Immature natural killer cell (primary cell): Measurements from ENCODE around the gene MSX2. TPM values are rescaled to one million over a fixed set of nuclear protein-coding genes. Genes with fewer than 3 reads are reported as not detected.
"Not testable (repeated sequence)": the region's sequence is repeated elsewhere in the genome, so short reads cannot be mapped to it uniquely, and the experiment has no call there.

ENCODE experiments used
- DNase-seq, 3 donors: peaks; one replicate each; pipeline ENCODE4 v3.0.0; 2022; ENCODE audit warnings: mixed read lengths in 1 of 3
- H3K27ac Mint-ChIP-seq, 6 donors: one replicate each; pipeline ENCODE4 v1.8.0; 2020; ENCODE audit warnings: mixed read lengths in 6 of 6, mild to moderate bottlenecking in 5 of 6, inconsistent platforms in 4 of 6, moderate library complexity in 3 of 6
- H3K27me3 Mint-ChIP-seq, 3 donors: one replicate each; pipeline ENCODE4 v1.8.0; 2020 to 2021; ENCODE audit warnings: low read depth in 3 of 3, mild to moderate bottlenecking in 3 of 3, mixed read lengths in 3 of 3, moderate library complexity in 3 of 3, inconsistent platforms in 1 of 3
- H3K36me3 Mint-ChIP-seq, 3 donors: one replicate each; pipeline ENCODE4 v1.8.0; 2020; ENCODE audit warnings: mixed read lengths in 3 of 3, inconsistent platforms in 2 of 3, mild to moderate bottlenecking in 2 of 3
- H3K4me1 Mint-ChIP-seq, 2 donors: one replicate each; pipeline ENCODE4 v1.8.0; 2020; ENCODE audit warnings: inconsistent platforms in 2 of 2, mild to moderate bottlenecking in 2 of 2, mixed read lengths in 2 of 2, moderate library complexity in 1 of 2
- H3K4me3 Mint-ChIP-seq, 5 donors: one replicate each; pipeline ENCODE4 v1.8.0; 2020; ENCODE audit warnings: mild to moderate bottlenecking in 5 of 5, mixed read lengths in 5 of 5, inconsistent platforms in 3 of 5, moderate library complexity in 3 of 5
- H3K9me3 Mint-ChIP-seq, 6 donors: one replicate each; pipeline ENCODE4 v1.8.0; 2020; ENCODE audit warnings: mild to moderate bottlenecking in 6 of 6, mixed read lengths in 6 of 6, inconsistent platforms in 4 of 6, moderate library complexity in 3 of 6
- polyA plus RNA-seq, 3 donors: library from polyadenylated mRNA; unstranded; fragments of 300-500 nt; fragmentation: Illumina TruSeq; gene quantifications; one replicate each; pipeline ENCODE4 v1.2.3, GENCODE V29; 2021

The MSX2 gene
- polyA plus RNA-seq, 3 donors from 2014 or later, result not detected

- H3K27ac Mint-ChIP-seq, result no peak overlapping the region
- no peak for DNase-seq
- H3K4me1 Mint-ChIP-seq, result no peaks in the 10 kb centered on the region
- peaks cover 8 to 27% (median 15%) of the 10 kb centered on the region in 3 donors for H3K27me3 Mint-ChIP-seq
- H3K4me3 Mint-ChIP-seq, result no peak overlapping the region
- H3K36me3 Mint-ChIP-seq, result no peaks in the 10 kb centered on the region
- peaks cover 0 to 7% (median 0%) of the 10 kb centered on the region in 6 donors for H3K9me3 Mint-ChIP-seq
Measured at GRCh38 chr5:174751154-174752000, 27.0 kb downstream of the MSX2 start.

- Mint-ChIP-seq H3K4me3 (no peak overlapping the region), H3K9me3 (peaks cover 0 to 7% (median 0%) of the 10 kb centered on the region in 6 donors), H3K27me3 (peaks cover 6 to 24% (median 15%) of the 10 kb centered on the region in 3 donors), H3K4me1 (no peaks in the 10 kb centered on the region), H3K36me3 (no peaks in the 10 kb centered on the region), H3K27ac (no peak overlapping the region)
- no peak for DNase-seq
Measured at GRCh38 chr5:174752121-174752520, 27.7 kb downstream of the MSX2 start.

GRCh38 chr5:174755106-174755505 is 30.7 kb downstream of the MSX2 start:
- H3K4me3 Mint-ChIP-seq, result no peak overlapping the region
- peaks cover 0 to 1% (median 0%) of the 10 kb centered on the region in 6 donors for H3K9me3 Mint-ChIP-seq
- peaks cover 0 to 14% (median 9%) of the 10 kb centered on the region in 3 donors for H3K27me3 Mint-ChIP-seq
- no peaks in the 10 kb centered on the region for H3K36me3 Mint-ChIP-seq
- H3K4me1 Mint-ChIP-seq, result no peaks in the 10 kb centered on the region
- no peak overlapping the region for H3K27ac Mint-ChIP-seq
- no peak for DNase-seq

GRCh38 chr5:174759091-174759490 is 34.7 kb downstream of the MSX2 start:
- no peak for DNase-seq
- Mint-ChIP-seq H3K27me3 (peaks cover 1 to 9% (median 3%) of the 10 kb centered on the region in 3 donors), H3K4me1 (no peaks in the 10 kb centered on the region), H3K36me3 (no peaks in the 10 kb centered on the region), H3K4me3 (no peak overlapping the region), H3K9me3 (peaks cover 0 to under 1% (median 0%) of the 10 kb centered on the region in 6 donors), H3K27ac (no peak overlapping the region)

- no peak overlapping the region for H3K4me3 Mint-ChIP-seq
- no peaks in the 10 kb centered on the region for H3K4me1 Mint-ChIP-seq
Measured at GRCh38 chr5:174760721-174761120, 36.3 kb downstream of the MSX2 start.

GRCh38 chr5:174761341-174761740 is 37.0 kb downstream of the MSX2 start:
- H3K4me1 Mint-ChIP-seq, H3K27me3 Mint-ChIP-seq, H3K27ac Mint-ChIP-seq, H3K9me3 Mint-ChIP-seq, DNase-seq, H3K4me3 Mint-ChIP-seq, H3K36me3 Mint-ChIP-seq: not testable (repeated sequence)

More at GRCh38 chr5:174760721-174761120, 36.3 kb downstream of the MSX2 start:
- peaks cover 1 to 4% (median 2%) of the 10 kb centered on the region in 3 donors for H3K27me3 Mint-ChIP-seq
- no peaks in the 10 kb centered on the region for H3K36me3 Mint-ChIP-seq
- DNase-seq, result no peak
- peaks cover 0 to 1% (median 0%) of the 10 kb centered on the region in 6 donors for H3K9me3 Mint-ChIP-seq
- H3K27ac Mint-ChIP-seq, result no peak overlapping the region

GRCh38 chr5:174764309-174764708 is 39.9 kb downstream of the MSX2 start:
- Mint-ChIP-seq H3K4me3 (no peak overlapping the region), H3K27ac (no peak overlapping the region), H3K9me3 (peaks cover 0 to 2% (median 0%) of the 10 kb centered on the region in 6 donors), H3K36me3 (peaks cover 0 to 4% (median 3%) of the 10 kb centered on the region in 3 donors), H3K27me3 (peaks cover 0 to 8% (median 1%) of the 10 kb centered on the region in 3 donors), H3K4me1 (no peaks in the 10 kb centered on the region)
- no peak for DNase-seq

- H3K4me3 Mint-ChIP-seq, result no peak overlapping the region
Measured at GRCh38 chr5:174765540-174765939, 41.2 kb downstream of the MSX2 start.

GRCh38 chr5:174767670-174768069 is 43.3 kb downstream of the MSX2 start:
- H3K4me1 Mint-ChIP-seq, result no peaks in the 10 kb centered on the region
- no peak overlapping the region for H3K27ac Mint-ChIP-seq
- H3K36me3 Mint-ChIP-seq, result peaks cover 0 to 4% (median 3%) of the 10 kb centered on the region in 3 donors
- no peak for DNase-seq
- no peak overlapping the region for H3K4me3 Mint-ChIP-seq
- peaks cover 0 to 3% (median 0%) of the 10 kb centered on the region in 6 donors for H3K9me3 Mint-ChIP-seq
- peaks cover under 1 to 7% (median 2%) of the 10 kb centered on the region in 3 donors for H3K27me3 Mint-ChIP-seq

More at GRCh38 chr5:174765540-174765939, 41.2 kb downstream of the MSX2 start:
- peaks cover 0 to 8% (median 1%) of the 10 kb centered on the region in 3 donors for H3K27me3 Mint-ChIP-seq
- DNase-seq, result no peak
- H3K4me1 Mint-ChIP-seq, result no peaks in the 10 kb centered on the region
- H3K36me3 Mint-ChIP-seq, result peaks cover 0 to 4% (median 3%) of the 10 kb centered on the region in 3 donors
- no peak overlapping the region for H3K27ac Mint-ChIP-seq
- H3K9me3 Mint-ChIP-seq, result peaks cover 0 to 2% (median 0%) of the 10 kb centered on the region in 6 donors

- Mint-ChIP-seq H3K27ac (no peak overlapping the region), H3K27me3 (peaks cover 2 to 7% (median 4%) of the 10 kb centered on the region in 3 donors), H3K9me3 (peaks cover 0 to 5% (median 0%) of the 10 kb centered on the region in 6 donors), H3K4me3 (no peak overlapping the region), H3K36me3 (peaks cover 0 to 4% (median 3%) of the 10 kb centered on the region in 3 donors), H3K4me1 (no peaks in the 10 kb centered on the region)
- no peak for DNase-seq
Measured at GRCh38 chr5:174769005-174769404, 44.6 kb downstream of the MSX2 start.

GRCh38 chr5:174773371-174773770 is 49.0 kb downstream of the MSX2 start:
- Mint-ChIP-seq H3K27ac (no peak overlapping the region), H3K9me3 (peaks cover 0 to 5% (median 0%) of the 10 kb centered on the region in 6 donors), H3K4me1 (no peaks in the 10 kb centered on the region), H3K27me3 (peaks cover 2 to 4% (median 2%) of the 10 kb centered on the region in 3 donors), H3K36me3 (no peaks in the 10 kb centered on the region), H3K4me3 (no peak overlapping the region)
- DNase-seq, result no peak

- H3K27ac Mint-ChIP-seq, result no peak overlapping the region
- no peak overlapping the region for H3K4me3 Mint-ChIP-seq
- no peak for DNase-seq
- H3K9me3 Mint-ChIP-seq, result peaks cover 0 to 5% (median 0%) of the 10 kb centered on the region in 6 donors
- no peaks in the 10 kb centered on the region for H3K36me3 Mint-ChIP-seq
- H3K4me1 Mint-ChIP-seq, result no peaks in the 10 kb centered on the region
- peaks cover 2 to 4% (median 2%) of the 10 kb centered on the region in 3 donors for H3K27me3 Mint-ChIP-seq
Measured at GRCh38 chr5:174775081-174775480, 50.7 kb downstream of the MSX2 start.

GRCh38 chr5:174777111-174777510 is 52.7 kb downstream of the MSX2 start:
- H3K4me1 Mint-ChIP-seq, result no peaks in the 10 kb centered on the region
- H3K4me3 Mint-ChIP-seq, result no peak overlapping the region
- H3K36me3 Mint-ChIP-seq, result no peaks in the 10 kb centered on the region

GRCh38 chr5:174777583-174777982 is 53.2 kb downstream of the MSX2 start:
- Mint-ChIP-seq H3K36me3 (no peaks in the 10 kb centered on the region), H3K4me3 (no peak overlapping the region), H3K9me3 (peaks cover 0 to 4% (median 0%) of the 10 kb centered on the region in 6 donors), H3K27me3 (peaks cover under 1 to 2% (median 2%) of the 10 kb centered on the region in 3 donors), H3K4me1 (no peaks in the 10 kb centered on the region), H3K27ac (no peak overlapping the region)
- no peak for DNase-seq

More at GRCh38 chr5:174777111-174777510, 52.7 kb downstream of the MSX2 start:
- Mint-ChIP-seq H3K27me3 (peaks cover 0 to 2% (median 2%) of the 10 kb centered on the region in 3 donors), H3K9me3 (peaks cover 0 to 5% (median 0%) of the 10 kb centered on the region in 6 donors), H3K27ac (no peak overlapping the region)
- no peak for DNase-seq
